ENCODE measurements around the gene PLEKHG3.

DNA sequence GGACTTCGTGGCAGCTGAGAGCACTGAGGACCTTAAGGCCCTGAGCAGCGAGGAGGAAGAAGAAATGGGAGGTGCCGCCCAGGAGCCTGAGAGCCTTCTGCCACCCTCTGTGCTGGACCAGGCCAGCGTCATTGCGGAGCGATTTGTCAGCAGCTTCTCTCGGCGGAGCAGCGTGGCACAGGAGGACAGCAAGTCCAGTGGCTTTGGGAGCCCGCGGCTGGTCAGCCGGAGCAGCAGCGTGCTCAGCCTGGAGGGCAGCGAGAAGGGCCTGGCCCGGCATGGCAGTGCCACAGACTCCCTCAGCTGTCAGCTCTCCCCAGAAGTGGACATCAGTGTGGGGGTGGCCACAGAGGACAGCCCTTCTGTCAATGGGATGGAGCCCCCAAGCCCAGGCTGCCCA lies 37.0 kb downstream of the PLEKHG3 start:
- TF ChIP-seq, protein P1, sequence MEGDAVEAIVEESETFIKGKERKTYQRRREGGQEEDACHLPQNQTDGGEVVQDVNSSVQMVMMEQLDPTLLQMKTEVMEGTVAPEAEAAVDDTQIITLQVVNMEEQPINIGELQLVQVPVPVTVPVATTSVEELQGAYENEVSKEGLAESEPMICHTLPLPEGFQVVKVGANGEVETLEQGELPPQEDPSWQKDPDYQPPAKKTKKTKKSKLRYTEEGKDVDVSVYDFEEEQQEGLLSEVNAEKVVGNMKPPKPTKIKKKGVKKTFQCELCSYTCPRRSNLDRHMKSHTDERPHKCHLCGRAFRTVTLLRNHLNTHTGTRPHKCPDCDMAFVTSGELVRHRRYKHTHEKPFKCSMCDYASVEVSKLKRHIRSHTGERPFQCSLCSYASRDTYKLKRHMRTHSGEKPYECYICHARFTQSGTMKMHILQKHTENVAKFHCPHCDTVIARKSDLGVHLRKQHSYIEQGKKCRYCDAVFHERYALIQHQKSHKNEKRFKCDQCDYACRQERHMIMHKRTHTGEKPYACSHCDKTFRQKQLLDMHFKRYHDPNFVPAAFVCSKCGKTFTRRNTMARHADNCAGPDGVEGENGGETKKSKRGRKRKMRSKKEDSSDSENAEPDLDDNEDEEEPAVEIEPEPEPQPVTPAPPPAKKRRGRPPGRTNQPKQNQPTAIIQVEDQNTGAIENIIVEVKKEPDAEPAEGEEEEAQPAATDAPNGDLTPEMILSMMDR (conservative IDR thresholded peaks at IDR 0.05 in 1 of 2, IDR thresholded peaks at IDR 0.05 in 1 of 2; ENCODE audit: extremely low read depth in 1 of 2, insufficient read depth in 1 of 2, low read depth in 1 of 2, low read length in 2 of 2) = no peak
- TF ChIP-seq EZH2 (IDR thresholded peaks at IDR 0.05; ENCODE audit: borderline replicate concordance, low read length) = no peak
